Smooth muscle cell (in vitro differentiated cells): Measurements from ENCODE around the gene TSPAN1. TPM values are rescaled to one million over a fixed set of nuclear protein-coding genes. Genes with fewer than 3 reads are reported as not detected.
"Not testable (repeated sequence)": the region's sequence is repeated elsewhere in the genome, so short reads cannot be mapped to it uniquely, and the experiment has no call there.

Experiments used
- DNase-seq: peaks from one replicate; lab custom pipeline; 2025; ENCODE audit not compliant: unreplicated experiment; lab: John Stamatoyannopoulos, UW
- H2AFZ ChIP-seq: fragments of 200-600 bp; sonication (generic); 2 replicates; pipeline ENCODE4 v1.6.0; 2016; ENCODE audit warnings: antibody characterized with exemption, low read depth, mild to moderate bottlenecking
- H3F3A ChIP-seq: fragments of 200-600 bp; sonication (generic); 2 replicates; pipeline ENCODE4 v1.6.0; 2017; ENCODE audit warnings: antibody characterized with exemption, low read depth
- H3K27ac ChIP-seq: fragments of 200-600 bp; sonication (generic); 2 replicates; pipeline ENCODE4 v1.5.1; 2016; ENCODE audit warnings: low read depth, mild to moderate bottlenecking
- H3K27me3 ChIP-seq: fragments of 200-600 bp; sonication (generic); 2 replicates; pipeline ENCODE4 v1.6.1; 2016; ENCODE audit warnings: low read depth, mild to moderate bottlenecking
- H3K36me3 ChIP-seq: fragments of 200-600 bp; sonication (generic); 2 replicates; pipeline ENCODE4 v1.5.1; 2016; ENCODE audit warnings: low read depth
- H3K4me1 ChIP-seq: fragments of 200-600 bp; sonication (generic); 2 replicates; pipeline ENCODE4 v1.5.1; 2016; ENCODE audit warnings: low read depth
- H3K4me2 ChIP-seq: fragments of 200-600 bp; sonication (generic); 2 replicates; pipeline ENCODE4 v1.6.0; 2016; ENCODE audit warnings: mild to moderate bottlenecking
- H3K4me3 ChIP-seq: fragments of 200-600 bp; sonication (generic); 2 replicates; pipeline ENCODE4 v1.5.1; 2016; ENCODE audit warnings: mild to moderate bottlenecking
- H3K79me2 ChIP-seq: fragments of 200-600 bp; sonication (generic); 2 replicates; pipeline ENCODE4 v1.6.0; 2016; ENCODE audit warnings: low read depth, mild to moderate bottlenecking
- H3K9ac ChIP-seq: fragments of 200-600 bp; sonication (generic); 2 replicates; pipeline ENCODE4 v1.6.0; 2016; ENCODE audit warnings: low read depth
- H3K9me3 ChIP-seq: fragments of 200-600 bp; sonication (generic); replicated peaks from 2 replicates; pipeline ENCODE4 v1.5.1; 2016; ENCODE audit warnings: low read depth
- H4K20me1 ChIP-seq: fragments of 200-600 bp; sonication (generic); 2 replicates; pipeline ENCODE4 v1.6.0; 2016; ENCODE audit warnings: low read depth
- CTCF ChIP-seq: fragments of 200-600 bp; sonication (generic); IDR thresholded peaks from 2 replicates; pipeline ENCODE4 v1.5.1; 2017; ENCODE audit warnings: borderline replicate concordance, mild to moderate bottlenecking, antibody characterized with exemption; ENCODE audit not compliant: insufficient read depth, poor library complexity, severe bottlenecking
- WGBS: methylation state at CpG from one replicate; pipeline ENCODE4 v1.1.7; 2016; ENCODE audit warnings: low lambda C conversion rate; 5-methylcytosine and 5-hydroxymethylcytosine counted together
- polyA plus RNA-seq: library from polyadenylated mRNA; unstranded; fragments of >200 nt; fragmentation: Nextera tagmentation; extraction: Ambion mirVana; gene quantifications from 2 replicates; pipeline ENCODE4 v1.2.1, GENCODE V29; 2016
- small RNA-seq: library from RNA; depleted of rRNA; stranded (forward); fragments of <200 nt; gene quantifications from one replicate; pipeline ENCODE3, GENCODE V24; 2014
- total RNA-seq: library from RNA; depleted of rRNA; stranded (reverse); fragments of >200 nt; gene quantifications from 2 replicates; pipeline ENCODE4 v1.2.3, GENCODE V29; 2014

The TSPAN1 gene
- total and polyA plus RNA-seq, 2 experiments from 2014 or later: 1.7 to 2.4 TPM

DNA sequence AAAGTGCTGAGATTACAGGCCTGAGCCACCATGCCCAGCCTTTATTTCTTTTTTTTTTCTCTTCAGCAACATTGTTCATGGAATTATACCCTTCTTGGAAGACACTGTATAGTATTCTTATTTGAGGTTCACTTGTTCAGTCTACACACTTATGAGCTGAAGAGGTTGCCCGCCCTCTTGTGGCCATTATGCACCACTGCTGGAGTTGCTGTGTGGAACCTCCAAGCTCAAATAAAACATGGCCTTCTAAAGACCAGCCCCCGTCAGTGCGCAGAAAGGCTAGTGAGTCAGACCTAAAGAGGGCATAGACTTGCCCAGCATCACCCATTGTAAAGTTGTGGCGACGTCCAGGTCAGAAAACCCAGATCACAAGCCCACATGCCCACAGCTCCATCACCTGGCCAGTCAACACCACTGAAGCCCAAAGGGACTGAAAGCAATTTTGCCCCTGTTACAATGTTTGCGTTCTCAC, 48.6 kb downstream of the TSPAN1 start:
- Histone ChIP-seq H3K4me1 (peaks cover 7% of the 10 kb centered on the region), H4K20me1 (no peaks in the 10 kb centered on the region), H3K27me3 (no peaks in the 10 kb centered on the region), H3K9ac (no peak overlapping the region), H3K27ac (no peak overlapping the region), H3K36me3 (no peaks in the 10 kb centered on the region), H3K4me2 (no peak overlapping the region), H3K4me3 (no peak overlapping the region), H2AFZ (no peak overlapping the region), H3K9me3 (no peaks in the 10 kb centered on the region), H3F3A (no peaks in the 10 kb centered on the region), H3K79me2 (no peaks in the 10 kb centered on the region)
- 20% methylated on average over 6 of the region's 6 CpGs for WGBS
- DNase-seq: no peak
- peak; percentile 95 for TF ChIP-seq CTCF

- Histone ChIP-seq H2AFZ (no peak overlapping the region), H3F3A (no peaks in the 10 kb centered on the region), H3K9me3 (no peaks in the 10 kb centered on the region), H3K4me1 (peaks cover 7% of the 10 kb centered on the region), H4K20me1 (no peaks in the 10 kb centered on the region), H3K36me3 (no peaks in the 10 kb centered on the region), H3K79me2 (no peaks in the 10 kb centered on the region), H3K9ac (no peak overlapping the region), H3K27ac (no peak overlapping the region), H3K4me3 (no peak overlapping the region), H3K4me2 (no peak overlapping the region), H3K27me3 (no peaks in the 10 kb centered on the region)
- 91% methylated on average over 4 of the region's 4 CpGs for WGBS
- no peak for TF ChIP-seq CTCF
- no peak for DNase-seq
These were observed 50.1 kb downstream of the TSPAN1 start for GRCh38 chr1:46224966-46225365.

DNA sequence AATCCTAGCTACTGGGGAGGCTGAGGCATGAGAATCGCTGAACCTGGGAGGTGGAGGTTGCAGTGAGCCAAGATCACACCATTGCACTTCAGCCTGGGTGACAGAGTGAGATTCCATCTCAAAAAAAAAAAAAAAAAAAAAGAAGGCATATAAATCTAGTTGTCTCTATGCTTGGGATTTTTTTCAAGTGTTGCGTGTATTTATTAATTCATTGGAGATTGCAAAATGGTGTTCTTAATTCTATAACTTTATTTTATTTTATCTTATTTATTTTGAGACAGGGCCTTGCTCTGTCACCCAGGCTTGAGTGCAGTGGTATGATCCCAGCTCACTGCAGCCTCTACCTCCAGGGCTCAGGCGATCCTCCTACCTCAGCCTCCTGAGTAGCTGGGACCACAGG, 56.3 kb downstream of the TSPAN1 start:
- not testable (repeated sequence) for H3F3A ChIP-seq, DNase-seq, H3K4me2 ChIP-seq, H2AFZ ChIP-seq, H3K4me3 ChIP-seq, H3K4me1 ChIP-seq, H3K79me2 ChIP-seq, H3K9me3 ChIP-seq, H3K27ac ChIP-seq, H3K9ac ChIP-seq, H3K36me3 ChIP-seq, H3K27me3 ChIP-seq, H4K20me1 ChIP-seq
- WGBS: 98% methylated on average over 3 of the region's 3 CpGs

Small RNAs within 50 kb of the gene (small RNA-seq; reads per million reads assigned to genes)
- not detected for gene AL672043.1

Other genes with a start within 250 kb of the TSPAN1 start
- gene PIK3R3, start 42.5 kb upstream of the TSPAN1 start, total RNA-seq: 5.6 TPM in 2 replicates
- gene PIK3R3, start 42.5 kb upstream of the TSPAN1 start, polyA plus RNA-seq: 3.7 and 5.3 TPM in 2 replicates
- not detected in 2 replicates for gene P3R3URF, start 1.4 kb downstream of the TSPAN1 start, total RNA-seq
- gene P3R3URF, start 1.4 kb downstream of the TSPAN1 start, polyA plus RNA-seq: not detected in 2 replicates
- 39.4 and 56.1 TPM in 2 replicates for gene POMGNT1, start 23.3 kb downstream of the TSPAN1 start, total RNA-seq
- gene POMGNT1, start 23.3 kb downstream of the TSPAN1 start, polyA plus RNA-seq: 72.4 and 91.0 TPM in 2 replicates
- 0.67 and 3.2 TPM in 2 replicates for gene LURAP1, start 28.2 kb downstream of the TSPAN1 start, total RNA-seq
- 0.85 and 1.4 TPM in 2 replicates for gene LURAP1, start 28.2 kb downstream of the TSPAN1 start, polyA plus RNA-seq
- 1.7 and 4.9 TPM in 2 replicates for gene RAD54L, start 72.7 kb downstream of the TSPAN1 start, total RNA-seq
- gene RAD54L, start 72.7 kb downstream of the TSPAN1 start, polyA plus RNA-seq: 5.6 and 7.1 TPM in 2 replicates
- 91.5 and 105 TPM in 2 replicates for gene LRRC41, start 128.5 kb downstream of the TSPAN1 start, total RNA-seq
- gene LRRC41, start 128.5 kb downstream of the TSPAN1 start, polyA plus RNA-seq: 118 and 121 TPM in 2 replicates
- 555 and 652 TPM in 2 replicates for gene UQCRH, start 128.6 kb downstream of the TSPAN1 start, total RNA-seq
- 284 and 333 TPM in 2 replicates for gene UQCRH, start 128.6 kb downstream of the TSPAN1 start, polyA plus RNA-seq
- 12.5 and 14.1 TPM in 2 replicates for gene NSUN4, start 165.7 kb downstream of the TSPAN1 start, total RNA-seq
- 10.6 and 10.8 TPM in 2 replicates for gene NSUN4, start 165.7 kb downstream of the TSPAN1 start, polyA plus RNA-seq
- gene FAAH, start 219.2 kb downstream of the TSPAN1 start, total RNA-seq: 8.9 and 11.1 TPM in 2 replicates
- 5.7 and 12.1 TPM in 2 replicates for gene FAAH, start 219.2 kb downstream of the TSPAN1 start, polyA plus RNA-seq